Activated CD8-positive, alpha-beta T cell treated with anti-CD3 and anti-CD28 coated beads, Interleukin-2, amount 10 ng/mL, durations not matched to agents 7 days and 5 days (primary cell): ENCODE data around the gene UBA1. TPM values are rescaled to one million over a fixed set of nuclear protein-coding genes. Genes with fewer than 3 reads are reported as not detected.

Experiments
- ATAC-seq: fragments of 150-1000 bp; cut with Tn5 transposase; one replicate; pipeline ENCODE4 v1.10.0; 2021; ENCODE audit warnings: moderate library complexity
- CTCF ChIA-PET: fragments of 350-600 bp; sonication (Branson Sonifier 250); formaldehyde crosslinking; loops from one replicate; lab custom pipeline; 2021; ENCODE audit warnings: antibody characterized with exemption; lab: Charles Lee
- POLR2A ChIA-PET: fragments of 350-600 bp; sonication (Branson Sonifier 250); formaldehyde crosslinking; loops from one replicate; lab custom pipeline; 2021; ENCODE audit warnings: antibody characterized with exemption; lab: Charles Lee
- DNase-seq: peaks from one replicate; pipeline ENCODE4 v3.0.0-alpha.2; 2020
- H3K27ac Mint-ChIP-seq: one replicate; pipeline ENCODE4 v1.8.0; 2021; ENCODE audit warnings: mild to moderate bottlenecking, mixed read lengths
- H3K27me3 Mint-ChIP-seq: one replicate; pipeline ENCODE4 v1.8.0; 2021; ENCODE audit warnings: low read depth, mixed read lengths
- H3K36me3 Mint-ChIP-seq: one replicate; pipeline ENCODE4 v1.8.0; 2021; ENCODE audit warnings: low read depth, mixed read lengths
- H3K4me1 Mint-ChIP-seq: one replicate; pipeline ENCODE4 v1.8.0; 2021; ENCODE audit warnings: low read depth, mixed read lengths
- H3K4me3 Mint-ChIP-seq: one replicate; pipeline ENCODE4 v1.8.0; 2021; ENCODE audit warnings: mild to moderate bottlenecking, mixed read lengths
- H3K9me3 Mint-ChIP-seq: one replicate; pipeline ENCODE4 v1.8.0; 2022; ENCODE audit warnings: mixed read lengths; ENCODE audit not compliant: insufficient read depth
- total RNA-seq, 2 experiments: library from RNA; stranded (reverse); gene quantifications; one replicate each; pipeline ENCODE4 v1.2.3, GENCODE V29; 2021

Gene UBA1
- total RNA-seq, 2 experiments from 2014 or later = 186 to 189 TPM

- ATAC-seq (no peak), DNase-seq (no peak)
- no peaks in the 10 kb centered on the region for H3K27me3 Mint-ChIP-seq
- H3K4me3 Mint-ChIP-seq = no peak overlapping the region
- no peak overlapping the region for H3K27ac Mint-ChIP-seq
- peaks cover 23% of the 10 kb centered on the region for H3K36me3 Mint-ChIP-seq
- no peaks in the 10 kb centered on the region for H3K9me3 Mint-ChIP-seq
- ChIA-PET POLR2A (no interaction called here), CTCF (no interaction called here)
- H3K4me1 Mint-ChIP-seq = peaks cover 3% of the 10 kb centered on the region
These were observed 21.6 kb upstream of the UBA1 start for GRCh38 chrX:47171996-47172395.

DNA sequence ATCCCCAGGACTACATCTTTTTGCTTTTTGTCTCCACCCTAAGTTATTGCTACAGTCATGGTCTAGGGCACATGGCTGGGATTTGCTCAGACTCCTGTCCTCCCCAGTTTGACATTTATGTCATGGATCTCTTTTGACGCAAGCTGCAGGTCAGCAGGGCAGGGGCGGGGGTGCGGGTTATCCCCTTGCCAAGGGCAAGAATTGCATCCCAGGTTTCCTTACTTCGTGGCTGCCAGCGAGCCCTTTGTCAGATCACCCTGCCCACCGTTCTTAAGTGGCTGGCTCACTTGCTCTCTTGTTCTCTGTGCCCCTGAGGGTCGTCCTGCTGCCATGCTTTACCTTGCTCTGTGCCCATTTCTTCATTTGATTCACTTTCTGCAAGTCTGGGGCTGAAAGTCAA is 21.1 kb upstream of the UBA1 start:
- Mint-ChIP-seq H3K4me1 (peaks cover 3% of the 10 kb centered on the region), H3K36me3 (peaks cover 23% of the 10 kb centered on the region), H3K9me3 (no peaks in the 10 kb centered on the region), H3K27me3 (no peaks in the 10 kb centered on the region), H3K27ac (no peak overlapping the region), H3K4me3 (no peak overlapping the region)
- ChIA-PET CTCF (no interaction called here), POLR2A (no interaction called here)
- DNase-seq (no peak), ATAC-seq (no peak)

- Mint-ChIP-seq H3K9me3 (no peaks in the 10 kb centered on the region), H3K27ac (no peak overlapping the region), H3K27me3 (no peaks in the 10 kb centered on the region), H3K4me1 (peaks cover 3% of the 10 kb centered on the region), H3K4me3 (no peak overlapping the region), H3K36me3 (peaks cover 27% of the 10 kb centered on the region)
- ChIA-PET POLR2A (no interaction called here), CTCF (no interaction called here)
- ATAC-seq (no peak), DNase-seq (no peak)
These were observed 20.4 kb upstream of the UBA1 start for GRCh38 chrX:47172971-47173792.

DNA sequence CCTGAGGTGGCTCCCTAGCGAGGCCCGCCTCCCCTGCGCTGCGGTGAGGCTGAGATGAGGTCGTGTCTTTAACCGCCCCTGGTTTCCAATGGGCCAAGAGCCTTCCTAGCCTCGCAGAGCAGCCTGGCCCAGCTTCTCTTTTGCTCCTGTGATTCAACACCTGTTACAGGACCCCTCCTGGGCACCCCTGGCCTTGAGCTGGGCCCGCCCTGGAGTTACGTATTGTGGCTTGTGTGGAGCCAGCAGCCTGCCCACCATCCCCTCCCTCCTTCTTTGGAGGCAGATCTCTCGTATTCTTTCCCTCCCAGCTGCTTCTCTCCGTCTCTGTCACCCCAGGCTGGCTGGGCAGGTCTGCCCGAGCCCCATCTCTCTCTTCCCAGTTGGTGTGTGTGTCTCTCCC is 19.3 kb upstream of the UBA1 start:
- no peaks in the 10 kb centered on the region for H3K27me3 Mint-ChIP-seq
- DNase-seq (no peak), ATAC-seq (no peak)
- ChIA-PET POLR2A (no interaction called here), CTCF (no interaction called here)
- no peak overlapping the region for H3K27ac Mint-ChIP-seq
- no peak overlapping the region for H3K4me3 Mint-ChIP-seq
- H3K9me3 Mint-ChIP-seq = no peaks in the 10 kb centered on the region
- H3K36me3 Mint-ChIP-seq = peaks cover 29% of the 10 kb centered on the region
- peaks cover 3% of the 10 kb centered on the region for H3K4me1 Mint-ChIP-seq

GRCh38 chrX:47174846-47175587 is 18.6 kb upstream of the UBA1 start:
- H3K4me1 Mint-ChIP-seq = peaks cover 3% of the 10 kb centered on the region
- H3K27ac Mint-ChIP-seq = no peak overlapping the region
- peaks cover 31% of the 10 kb centered on the region for H3K36me3 Mint-ChIP-seq
- no peak for ATAC-seq
- no peak for DNase-seq
- H3K27me3 Mint-ChIP-seq = no peaks in the 10 kb centered on the region
- ChIA-PET CTCF (no interaction called here), POLR2A (interaction anchor here (1.0 kb wide), 1 partner anchor 12 kb away, joined by 3 read pairs; no protein-coding TSS in a partner anchor)
- H3K9me3 Mint-ChIP-seq = no peaks in the 10 kb centered on the region
- no peak overlapping the region for H3K4me3 Mint-ChIP-seq

DNA sequence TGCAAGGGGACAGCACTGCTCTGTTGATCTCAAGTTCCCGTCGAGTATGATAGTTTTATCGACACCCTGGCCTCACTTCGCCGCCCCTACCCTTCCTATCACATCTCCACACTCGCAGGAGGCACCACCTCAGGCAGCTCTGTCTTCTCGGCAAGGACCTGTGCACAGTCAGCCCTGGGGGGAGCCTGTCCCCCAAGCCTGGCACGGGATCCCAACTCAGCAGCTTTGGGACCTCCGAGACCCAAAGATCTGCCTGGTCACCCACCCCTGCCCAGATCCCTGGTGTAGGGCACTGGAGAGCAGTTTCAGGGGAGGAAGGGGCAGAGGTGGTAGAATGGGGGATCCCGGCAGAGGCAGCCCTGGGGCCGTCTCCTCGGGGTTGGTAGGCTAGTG is 18.0 kb upstream of the UBA1 start:
- peaks cover 3% of the 10 kb centered on the region for H3K4me1 Mint-ChIP-seq
- H3K4me3 Mint-ChIP-seq = no peak overlapping the region
- peaks cover 34% of the 10 kb centered on the region for H3K36me3 Mint-ChIP-seq
- DNase-seq = no peak
- H3K27me3 Mint-ChIP-seq = no peaks in the 10 kb centered on the region
- no peak overlapping the region for H3K27ac Mint-ChIP-seq
- ATAC-seq = no peak
- ChIA-PET POLR2A (interaction anchor here (1.0 kb wide), 1 partner anchor 11 kb away, joined by 3 read pairs; no protein-coding TSS in a partner anchor), CTCF (no interaction called here)
- H3K9me3 Mint-ChIP-seq = no peaks in the 10 kb centered on the region

- ChIA-PET CTCF (no interaction called here), POLR2A (interaction anchor here (1.0 kb wide), 1 partner anchor 11 kb away, joined by 3 read pairs; no protein-coding TSS in a partner anchor)
- Mint-ChIP-seq H3K4me3 (no peak overlapping the region), H3K27me3 (no peaks in the 10 kb centered on the region), H3K9me3 (no peaks in the 10 kb centered on the region), H3K36me3 (peaks cover 34% of the 10 kb centered on the region), H3K4me1 (peaks cover 3% of the 10 kb centered on the region), H3K27ac (no peak overlapping the region)
- DNase-seq (no peak), ATAC-seq (no peak)
These were observed 17.4 kb upstream of the UBA1 start for GRCh38 chrX:47176101-47176740.

DNA sequence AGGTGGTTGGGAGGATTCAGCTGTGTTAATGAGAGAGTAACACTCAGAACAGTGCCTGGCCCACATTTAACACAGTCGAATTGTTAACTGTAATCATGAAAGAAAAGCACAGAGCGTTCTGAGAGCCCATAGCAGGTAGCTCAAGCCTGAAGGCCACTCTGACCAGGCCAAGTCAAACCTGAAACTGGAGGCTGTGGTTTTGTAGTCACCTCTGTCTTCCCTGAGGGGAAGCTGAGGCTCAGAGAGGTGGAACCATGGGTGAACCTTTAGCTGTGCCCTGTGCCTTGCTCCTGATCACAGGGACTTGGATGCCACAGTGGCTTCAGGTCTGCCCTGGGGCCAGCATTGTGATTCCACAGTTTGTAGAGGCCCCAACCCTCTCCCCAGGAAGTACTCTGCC is 16.6 kb upstream of the UBA1 start:
- Mint-ChIP-seq H3K4me3 (no peak overlapping the region), H3K9me3 (no peaks in the 10 kb centered on the region), H3K27ac (no peak overlapping the region), H3K4me1 (peaks cover 3% of the 10 kb centered on the region), H3K27me3 (no peaks in the 10 kb centered on the region), H3K36me3 (peaks cover 35% of the 10 kb centered on the region)
- no peak for DNase-seq
- no peak for ATAC-seq
- CTCF ChIA-PET = no interaction called here
- POLR2A ChIA-PET = no interaction called here

DNA sequence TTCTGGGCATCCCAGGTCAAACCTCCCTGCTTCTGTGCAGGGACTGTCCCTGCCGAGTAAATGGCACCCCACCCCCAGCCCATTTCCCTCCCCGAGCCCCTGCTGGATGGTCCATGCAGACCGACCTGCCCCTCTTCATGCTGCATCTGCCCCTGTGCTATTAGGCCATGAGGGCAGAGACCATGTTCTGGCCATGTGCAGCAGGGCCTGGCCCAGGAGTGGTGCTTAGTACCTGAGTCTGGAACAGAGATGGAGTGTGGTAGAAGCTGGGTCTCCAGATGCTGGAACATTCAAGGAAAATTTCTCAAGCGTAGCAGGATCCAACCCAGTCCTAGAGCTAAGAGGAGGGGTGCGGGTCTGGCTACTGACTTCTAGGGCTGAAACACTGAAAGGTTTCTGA is 15.3 kb upstream of the UBA1 start:
- Mint-ChIP-seq H3K4me1 (peaks cover 3% of the 10 kb centered on the region), H3K36me3 (peaks cover 36% of the 10 kb centered on the region), H3K4me3 (no peak overlapping the region), H3K27me3 (no peaks in the 10 kb centered on the region), H3K27ac (no peak overlapping the region), H3K9me3 (no peaks in the 10 kb centered on the region)
- DNase-seq (no peak), ATAC-seq (no peak)
- POLR2A ChIA-PET = no interaction called here
- CTCF ChIA-PET = no interaction called here

DNA sequence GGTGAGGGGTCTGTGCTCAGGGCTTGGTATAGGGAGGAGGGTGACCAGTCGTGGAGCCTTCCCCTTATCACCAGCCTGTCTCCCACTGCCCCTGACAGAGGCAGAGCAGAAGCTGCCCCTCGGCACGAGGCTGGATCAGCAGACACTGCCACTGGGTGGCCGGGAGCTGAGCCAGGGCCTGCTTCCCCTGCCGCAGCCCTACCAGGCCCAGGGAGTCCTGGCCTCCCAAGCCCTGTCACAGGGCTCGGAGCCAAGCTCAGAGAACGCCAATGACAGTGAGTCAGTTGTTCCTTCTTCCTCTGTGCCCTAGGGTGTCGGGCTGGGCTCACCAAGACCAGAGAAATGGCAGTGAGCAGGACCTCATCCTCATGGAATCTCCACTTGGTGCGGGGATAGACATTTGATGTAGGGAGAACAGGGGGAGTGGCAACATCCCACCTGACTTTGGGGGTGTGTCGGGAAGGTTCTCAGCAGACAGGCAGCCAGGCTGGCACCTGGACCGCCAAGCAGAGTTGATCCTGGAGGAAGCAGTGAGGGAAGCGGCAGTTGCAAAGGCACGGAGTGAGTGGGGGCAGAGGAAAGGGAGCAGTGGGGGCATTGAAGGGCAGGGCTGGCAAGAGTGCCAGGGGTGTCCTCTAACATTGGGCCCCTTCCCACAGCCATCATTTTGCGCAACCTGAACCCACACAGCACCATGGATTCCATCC is 14.3 kb upstream of the UBA1 start:
- ATAC-seq (no peak), DNase-seq (no peak)
- no peak overlapping the region for H3K4me3 Mint-ChIP-seq
- H3K9me3 Mint-ChIP-seq = no peaks in the 10 kb centered on the region
- no peaks in the 10 kb centered on the region for H3K27me3 Mint-ChIP-seq
- peaks cover 3% of the 10 kb centered on the region for H3K4me1 Mint-ChIP-seq
- H3K27ac Mint-ChIP-seq = no peak overlapping the region
- ChIA-PET POLR2A (no interaction called here), CTCF (no interaction called here)
- H3K36me3 Mint-ChIP-seq = peaks cover 36% of the 10 kb centered on the region

DNA sequence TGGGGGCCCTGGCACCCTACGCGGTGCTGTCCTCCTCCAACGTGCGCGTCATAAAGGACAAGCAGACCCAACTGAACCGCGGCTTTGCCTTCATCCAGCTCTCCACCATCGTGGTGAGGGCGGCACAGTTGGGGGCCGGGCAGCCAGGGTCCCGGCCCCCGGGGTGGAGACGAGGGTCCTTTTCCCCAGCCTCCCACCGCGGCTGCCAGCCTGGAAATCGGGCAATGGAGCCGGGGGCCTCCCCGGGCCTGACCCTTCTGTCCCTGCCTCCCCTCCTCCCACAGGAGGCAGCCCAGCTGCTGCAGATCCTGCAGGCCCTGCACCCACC is 13.7 kb upstream of the UBA1 start:
- H3K27me3 Mint-ChIP-seq = no peaks in the 10 kb centered on the region
- POLR2A ChIA-PET = no interaction called here

More for the DNA sequence above, 13.7 kb upstream of the UBA1 start:
- Mint-ChIP-seq H3K4me3 (no peak overlapping the region), H3K36me3 (peaks cover 40% of the 10 kb centered on the region), H3K4me1 (peaks cover 3% of the 10 kb centered on the region), H3K9me3 (no peaks in the 10 kb centered on the region), H3K27ac (no peak overlapping the region)
- no peak for ATAC-seq
- CTCF ChIA-PET = no interaction called here
- DNase-seq = no peak
